Epidermal melanocyte (primary cell): ENCODE results near the gene NBEAL2.
A peak's percentile ranks its signal among the peaks of the same experiment; 100 is the strongest.

Experiments used
- DNase-seq: peaks from one replicate; pipeline ENCODE4 v3.0.0; 2011; ENCODE audit warnings: low spot score; ENCODE audit not compliant: insufficient read length

Gene NBEAL2

DNA sequence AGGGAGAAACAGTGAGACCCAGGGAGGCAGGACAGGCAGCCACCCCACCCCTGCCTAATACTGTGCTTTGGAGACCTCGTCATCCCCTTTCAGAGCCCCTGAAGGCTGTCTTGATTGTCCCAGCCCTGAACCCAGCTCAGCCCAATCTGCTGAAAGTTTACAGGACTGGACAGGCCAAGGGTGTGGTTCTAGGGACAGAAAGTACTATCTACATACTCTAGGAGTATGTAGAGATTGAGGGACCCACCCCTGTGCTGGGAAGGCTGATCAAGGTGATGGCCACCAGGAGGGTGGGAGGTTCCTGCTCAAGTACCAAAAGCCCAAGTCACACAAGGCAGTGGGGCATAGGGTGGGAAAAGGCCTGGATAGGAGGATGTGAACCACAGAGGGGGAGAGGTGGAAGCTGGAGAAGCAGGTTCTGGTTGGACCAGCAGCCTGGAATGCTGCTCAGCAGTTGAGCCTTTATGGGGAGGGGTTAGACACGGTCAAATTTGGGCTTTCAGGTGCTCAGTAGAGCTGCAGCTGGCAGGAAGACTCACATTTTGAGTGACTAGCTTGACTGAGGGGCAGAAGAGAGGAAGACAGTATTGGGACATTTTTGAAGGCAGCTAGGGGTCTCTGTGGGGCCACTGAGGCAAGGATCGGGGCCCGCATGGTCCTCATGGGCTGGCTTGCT is 6.7 kb downstream of the NBEAL2 start:
- no peak for DNase-seq

DNA sequence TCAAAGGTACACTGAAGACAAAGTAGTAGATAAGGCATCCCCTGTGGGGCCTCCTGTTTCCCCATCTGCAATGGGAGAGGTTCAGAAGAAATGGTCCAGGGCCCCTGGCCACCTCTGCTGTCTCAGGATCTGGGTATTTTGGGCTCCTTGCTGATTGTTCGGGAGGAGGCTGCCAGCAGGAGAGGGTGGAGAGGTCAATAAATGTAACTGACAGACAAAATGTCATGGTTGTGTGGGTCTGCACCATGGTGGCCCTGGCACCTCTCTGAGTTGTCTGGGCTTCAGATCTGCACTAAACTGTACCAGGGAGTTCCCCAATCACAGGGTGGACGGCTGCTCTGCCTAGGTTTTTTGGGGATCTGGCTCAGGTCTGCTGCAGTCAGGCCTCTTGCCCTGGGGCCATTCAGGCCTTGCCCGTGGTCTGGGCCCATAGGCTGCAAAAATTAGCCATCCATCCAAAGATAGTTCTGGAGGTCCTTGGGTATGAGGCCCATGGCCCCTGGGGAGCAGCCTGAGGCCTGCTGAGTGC is 7.4 kb downstream of the NBEAL2 start:
- no peak for DNase-seq

DNA sequence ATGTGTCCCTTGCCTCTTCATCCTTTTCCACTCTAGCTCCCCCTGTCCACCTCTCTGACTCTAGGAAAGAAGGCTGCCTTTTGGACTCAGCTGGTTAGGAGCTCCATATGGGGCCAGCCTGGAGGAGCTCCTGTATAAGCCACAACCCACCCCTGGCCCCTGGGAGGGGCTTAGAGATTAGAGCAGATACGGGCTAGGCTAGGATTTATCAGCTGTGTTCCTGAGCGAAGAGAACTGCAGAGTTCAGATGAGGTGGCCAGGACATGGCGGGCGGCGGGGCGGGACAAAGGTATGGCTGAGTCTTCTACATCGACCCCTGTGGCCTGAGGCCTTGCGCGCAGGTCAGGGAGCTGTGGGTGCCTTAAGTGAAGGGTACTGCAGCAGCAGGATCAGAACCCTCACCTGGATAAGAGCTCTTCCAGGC is 7.9 kb downstream of the NBEAL2 start:
- no peak for DNase-seq

DNA sequence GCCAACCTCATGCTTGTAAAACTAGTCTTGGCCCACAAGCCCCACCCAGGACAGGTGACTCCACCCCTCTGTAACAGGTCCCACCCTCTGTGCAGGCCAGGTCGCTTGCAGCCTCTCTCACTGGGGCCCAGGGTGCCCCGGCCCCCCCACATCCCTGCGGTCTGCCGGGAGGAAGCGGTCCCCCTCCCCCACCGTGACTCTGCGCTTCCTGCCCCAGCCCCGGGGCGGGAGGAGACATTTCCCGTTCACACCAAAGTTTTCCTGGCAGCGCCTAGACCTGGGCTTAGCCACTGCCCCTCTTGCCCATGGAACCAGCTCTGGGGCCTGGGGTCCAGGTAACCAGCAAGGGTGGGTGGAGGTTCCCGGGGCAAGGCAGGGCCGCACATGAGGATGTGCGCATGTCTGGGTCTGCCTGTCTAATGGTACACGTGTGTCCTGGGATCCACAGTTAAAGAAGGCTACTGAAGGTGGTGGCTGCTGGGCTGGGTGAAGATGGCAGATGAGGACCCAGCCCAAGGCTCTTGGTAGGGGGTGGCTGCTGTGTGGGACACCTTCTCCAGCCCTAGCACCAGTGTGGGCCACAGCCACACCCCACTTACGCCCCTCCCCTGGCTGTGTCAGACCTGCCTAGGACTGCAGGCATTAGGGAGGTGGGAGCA is 8.4 kb downstream of the NBEAL2 start:
- no peak for DNase-seq

DNA sequence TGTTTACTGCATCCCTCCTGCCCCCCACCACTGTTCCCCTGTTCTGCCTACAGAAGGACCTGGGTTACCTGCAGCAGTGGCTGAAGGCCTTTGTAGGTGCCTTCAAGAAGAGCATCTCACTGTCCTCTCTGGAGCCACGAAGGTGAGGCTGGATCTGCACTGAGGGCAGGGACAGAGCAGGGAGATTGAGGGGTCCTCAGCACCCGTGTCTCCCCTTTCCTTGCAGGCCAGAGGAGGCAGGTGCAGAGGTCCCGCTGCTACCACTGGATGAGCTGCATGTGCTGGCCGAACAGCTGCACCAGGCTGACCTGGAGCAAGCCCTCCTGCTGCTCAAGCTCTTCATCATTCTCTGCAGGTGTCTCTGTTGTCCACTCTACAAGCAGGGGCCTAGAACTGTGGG is 9.2 kb downstream of the NBEAL2 start:
- DNase-seq: no peak

- no peak for DNase-seq
These were observed 9.8 kb downstream of the NBEAL2 start for GRCh38 chr3:46989146-46989810.

GRCh38 chr3:46990573-46991374 is 11.3 kb downstream of the NBEAL2 start:
- DNase-seq: no peak

DNA sequence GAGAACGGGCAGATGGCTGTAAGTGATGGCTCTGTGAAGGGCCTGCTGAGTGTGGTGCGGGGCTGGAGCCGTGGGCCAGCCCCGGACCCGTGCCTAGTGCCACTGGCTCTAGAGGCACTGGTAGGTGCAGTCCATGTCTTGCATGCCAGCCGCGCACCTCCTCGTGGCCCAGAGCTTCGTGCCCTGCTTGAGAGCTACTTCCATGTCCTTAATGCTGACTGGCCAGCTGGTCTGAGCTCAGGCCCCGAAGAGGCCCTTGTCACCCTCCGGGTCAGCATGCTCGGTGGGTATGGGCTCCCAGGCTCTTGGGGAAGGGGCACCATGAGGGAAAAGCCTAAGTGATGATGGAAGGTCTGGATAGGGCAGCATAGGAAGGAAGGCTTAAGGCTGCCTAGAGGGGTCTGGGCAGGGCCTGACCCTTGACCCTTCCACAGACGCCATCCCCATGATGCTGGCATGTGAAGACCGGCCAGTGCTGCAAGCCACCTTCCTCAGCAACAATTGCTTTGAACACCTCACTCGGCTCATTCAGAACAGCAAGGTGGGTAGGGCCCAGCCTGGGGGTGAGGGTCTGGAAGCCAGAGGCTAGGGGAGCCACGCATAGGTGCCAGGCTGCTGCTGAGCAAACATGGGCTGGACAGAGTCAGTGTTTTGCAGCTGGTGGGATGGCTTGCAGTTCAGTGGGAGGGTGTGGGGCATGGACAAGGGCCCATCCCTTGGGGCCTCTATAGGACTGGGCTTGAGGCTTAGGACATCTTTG is 12.1 kb downstream of the NBEAL2 start:
- no peak for DNase-seq

DNA sequence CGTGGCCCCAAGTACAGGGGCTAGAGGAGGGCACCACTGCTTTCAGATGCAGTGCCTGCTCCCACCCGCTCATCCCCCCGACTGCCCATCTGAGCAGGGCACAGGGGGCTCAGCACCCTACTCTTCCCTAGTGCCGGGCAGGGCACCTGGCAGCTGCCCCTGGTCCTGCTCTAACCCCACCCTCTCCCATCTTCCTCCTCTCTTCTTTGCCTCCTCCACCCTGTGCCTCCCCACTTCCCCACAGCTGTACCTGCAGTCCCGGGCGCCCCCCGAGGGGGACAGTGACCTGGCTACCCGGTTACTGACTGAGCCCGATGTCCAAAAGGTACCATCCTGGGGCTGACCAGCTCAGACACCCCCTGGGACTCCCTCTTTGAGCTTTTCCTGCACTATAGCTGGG is 12.8 kb downstream of the NBEAL2 start:
- no peak for DNase-seq

GRCh38 chr3:46993292-46993691 is 13.8 kb downstream of the NBEAL2 start:
- DNase-seq: no peak

DNA sequence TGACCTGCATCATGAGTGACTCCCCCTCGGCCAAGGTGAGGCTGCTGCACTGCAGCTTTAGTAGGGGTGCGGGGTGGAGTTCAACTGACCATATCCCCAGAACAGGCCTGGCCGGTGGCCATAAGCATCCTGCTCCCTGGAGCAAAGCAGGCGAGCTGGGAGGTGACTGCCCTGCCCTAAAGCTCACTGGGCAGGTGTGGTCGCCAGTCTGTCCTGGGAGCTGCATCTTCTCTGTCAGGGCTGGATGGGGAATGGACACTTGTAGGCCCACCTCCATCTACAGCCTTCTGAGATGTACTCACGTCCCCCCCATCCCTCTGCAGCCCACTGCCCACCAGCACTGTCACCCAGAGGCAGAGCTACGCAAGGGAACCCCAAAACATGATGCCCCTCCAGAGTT is 14.5 kb downstream of the NBEAL2 start:
- DNase-seq: no peak

- no peak for DNase-seq
These were observed 15.6 kb downstream of the NBEAL2 start for GRCh38 chr3:46994801-46995731.

- DNase-seq: no peak
These were observed 16.6 kb downstream of the NBEAL2 start for GRCh38 chr3:46995901-46996562.

GRCh38 chr3:46996689-46997452 is 17.4 kb downstream of the NBEAL2 start:
- DNase-seq: no peak

DNA sequence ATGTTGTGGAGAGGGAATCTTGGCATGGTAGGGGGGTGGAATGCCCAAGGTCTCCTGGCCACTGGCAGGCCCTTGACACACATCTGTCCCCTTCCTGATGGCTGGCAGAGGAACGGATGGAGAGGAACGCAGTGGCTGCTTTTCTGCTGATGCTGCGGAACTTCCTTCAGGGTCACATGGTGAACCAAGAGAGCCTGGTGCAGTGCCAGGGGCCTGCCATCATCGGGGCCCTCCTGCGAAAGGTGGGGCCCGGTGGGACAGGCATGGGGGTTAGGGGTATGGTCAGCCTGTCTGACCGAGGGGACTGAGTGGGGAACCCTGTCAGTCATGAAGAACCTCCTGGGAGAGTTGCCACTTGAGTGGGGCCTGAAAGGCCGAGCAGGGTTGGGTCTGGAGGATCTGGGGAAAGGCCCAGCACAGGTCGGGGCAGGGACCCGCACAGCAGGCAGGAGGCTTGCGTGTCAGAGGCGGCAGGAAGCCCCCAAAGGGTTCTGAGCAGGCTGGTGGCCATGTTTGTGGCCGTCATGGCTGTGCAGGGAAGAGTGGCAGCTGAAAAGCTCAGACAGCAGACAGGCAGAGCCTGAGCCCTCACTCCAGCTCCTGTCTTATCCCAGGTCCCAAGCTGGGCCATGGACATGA is 18.1 kb downstream of the NBEAL2 start:
- DNase-seq: no peak

DNA sequence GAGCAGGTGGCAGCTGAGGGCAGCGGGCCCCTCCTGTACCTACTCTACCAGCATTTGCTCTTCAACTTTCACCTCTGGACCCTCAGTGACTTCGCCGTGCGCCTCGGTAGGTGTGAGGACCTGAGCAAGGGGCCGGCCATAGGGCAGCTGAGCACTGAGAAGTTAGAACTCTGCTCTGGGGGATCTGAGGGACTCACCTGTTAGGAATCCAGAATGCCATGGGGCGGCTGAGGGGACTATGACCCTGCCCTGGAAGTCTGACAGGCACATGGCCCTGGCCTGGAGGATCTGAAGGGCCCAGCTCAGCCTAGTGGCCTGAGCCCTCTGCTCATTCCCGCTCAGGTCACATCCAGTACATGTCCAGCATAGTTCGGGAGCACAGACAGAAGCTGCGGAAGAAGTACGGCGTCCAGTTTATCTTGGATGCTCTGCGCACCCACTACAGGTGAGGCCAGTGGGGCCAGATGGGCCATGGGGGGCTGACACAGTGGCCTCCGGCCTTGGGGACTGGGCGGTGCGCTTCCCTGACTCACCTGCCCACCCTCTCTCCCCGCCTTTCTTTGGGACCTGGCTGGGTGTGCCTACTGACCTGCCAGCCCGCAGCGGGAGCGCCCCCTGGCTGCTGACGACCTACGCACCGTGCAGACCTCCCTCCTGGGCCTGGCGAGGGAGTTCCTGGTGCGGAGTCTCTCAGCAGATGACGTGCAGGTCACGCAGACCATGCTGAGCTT is 18.8 kb downstream of the NBEAL2 start:
- DNase-seq: peak; percentile 53

- DNase-seq: no peak
These were observed 19.5 kb downstream of the NBEAL2 start for GRCh38 chr3:46998852-46999515.
